RWPE1 (cell line): Measurements from ENCODE around the gene MAML1.
A peak's percentile ranks its signal among the peaks of the same experiment; 100 is the strongest.
"Not testable (repeated sequence)": the region's sequence is repeated elsewhere in the genome, so short reads cannot be mapped to it uniquely, and the experiment has no call there.

ENCODE experiments used
- CTCF ChIA-PET: fragments of 350-600 bp; sonication (Branson Sonifier 250); formaldehyde crosslinking; extraction: SDS; loops from one replicate; lab custom pipeline; 2021; lab: Yijun Ruan, JAX
- POLR2A ChIA-PET: fragments of 400-600 bp; formaldehyde crosslinking; extraction: SDS; loops from one replicate; lab custom pipeline; 2020; ENCODE audit warnings: antibody characterized with exemption; ENCODE audit not compliant: low non-redundant PET; lab: Yijun Ruan, JAX
- DNase-seq: peaks from one replicate; pipeline ENCODE4 v3.0.0; 2012; ENCODE audit warnings: low spot score
- H3K27ac ChIP-seq: fragments of 450-650 bp; 2 replicates; pipeline ENCODE4 v1.5.1; 2017
- CTCF ChIP-seq: fragments of 450-650 bp; conservative IDR thresholded peaks from 2 replicates; pipeline ENCODE4 v1.5.1; 2017; ENCODE audit warnings: low read depth, mild to moderate bottlenecking

The MAML1 gene

GRCh38 chr5:179732412-179732917 is at the start of gene MAML1:
Gene MAML1 (plus strand): TSS chr5:179732822. CDS start chr5:179733113, 291 bp downstream.
- TF ChIP-seq CTCF = no peak
- DNase-seq = peak; percentile 100
- ChIA-PET CTCF (interaction anchor here (0.6 to 1.2 kb wide), 4 partner anchors 31 to 90 kb away, joined by 3 to 6 read pairs (median 4); no protein-coding TSS in a partner anchor), POLR2A (interaction anchor here (0.7 to 1.2 kb wide), 2 partner anchors 88 to 109 kb away, joined by 3 to 5 read pairs; partner anchors contain the start of genes HNRNPH1 and SQSTM1)
- H3K27ac ChIP-seq = peak within 1 kb of the TSS; percentile 91

GRCh38 chr5:179689212-179689611 is 43.4 kb upstream of the MAML1 start:
- ChIA-PET CTCF (interaction anchor here (0.6 kb wide), 1 partner anchor 67 kb away, joined by 4 read pairs; no protein-coding TSS in a partner anchor), POLR2A (interaction anchor here (0.6 kb wide), 1 partner anchor 41 kb away, joined by 7 read pairs; no protein-coding TSS in a partner anchor)
- H3K27ac ChIP-seq, DNase-seq: not testable (repeated sequence)

- ChIA-PET POLR2A (no interaction called here), CTCF (interaction anchor here (0.5 to 1.2 kb wide), 2 partner anchors 14 to 17 kb away, joined by 3 to 4 read pairs; no protein-coding TSS in a partner anchor)
- no peak for DNase-seq
- no peak overlapping the region for H3K27ac ChIP-seq
- no peak for TF ChIP-seq CTCF
Measured at GRCh38 chr5:179694561-179694960, 38.1 kb upstream of the MAML1 start.

- no peak overlapping the region for H3K27ac ChIP-seq
- POLR2A ChIA-PET = no interaction called here
- no peak for TF ChIP-seq CTCF
- DNase-seq = no peak
- CTCF ChIA-PET = interaction anchor here (1.2 kb wide), 1 partner anchor 19 kb away, joined by 4 read pairs; no protein-coding TSS in a partner anchor
Measured at GRCh38 chr5:179696603-179697002, 36.0 kb upstream of the MAML1 start.

- TF ChIP-seq CTCF = no peak
- ChIA-PET CTCF (interaction anchor here (1.2 kb wide), 1 partner anchor 19 kb away, joined by 4 read pairs; no protein-coding TSS in a partner anchor), POLR2A (interaction anchor here (1.0 kb wide), 1 partner anchor 19 kb away, joined by 4 read pairs; no protein-coding TSS in a partner anchor)
- no peak for DNase-seq
- peak overlapping the region; percentile 88 for H3K27ac ChIP-seq
Measured at GRCh38 chr5:179697108-179697507, 35.5 kb upstream of the MAML1 start.

- peak overlapping the region; percentile 88 for H3K27ac ChIP-seq
- POLR2A ChIA-PET = interaction anchor here (1.0 kb wide), 1 partner anchor 19 kb away, joined by 4 read pairs; no protein-coding TSS in a partner anchor
- DNase-seq = not testable (repeated sequence)
- CTCF ChIA-PET = interaction anchor here (1.2 kb wide), 1 partner anchor 20 kb away, joined by 4 read pairs; no protein-coding TSS in a partner anchor
Measured at GRCh38 chr5:179697543-179697942, 35.1 kb upstream of the MAML1 start.

GRCh38 chr5:179697993-179698934 is 34.4 kb upstream of the MAML1 start:
- ChIA-PET CTCF (interaction anchor here (1.2 kb wide), 1 partner anchor 20 kb away, joined by 4 read pairs; no protein-coding TSS in a partner anchor), POLR2A (interaction anchor here (1.0 kb wide), 1 partner anchor 20 kb away, joined by 4 read pairs; no protein-coding TSS in a partner anchor)
- peak; percentile 100 for DNase-seq
- H3K27ac ChIP-seq = peak overlapping the region; percentile 88
- TF ChIP-seq CTCF = no peak
